Measurements from ENCODE around the gene DDX1. TPM values are rescaled to one million over a fixed set of nuclear protein-coding genes. Genes with fewer than 3 reads are reported as not detected.

Gene DDX1
- total RNA-seq, 1 donor from 2014 or later: 255 TPM

DNA sequence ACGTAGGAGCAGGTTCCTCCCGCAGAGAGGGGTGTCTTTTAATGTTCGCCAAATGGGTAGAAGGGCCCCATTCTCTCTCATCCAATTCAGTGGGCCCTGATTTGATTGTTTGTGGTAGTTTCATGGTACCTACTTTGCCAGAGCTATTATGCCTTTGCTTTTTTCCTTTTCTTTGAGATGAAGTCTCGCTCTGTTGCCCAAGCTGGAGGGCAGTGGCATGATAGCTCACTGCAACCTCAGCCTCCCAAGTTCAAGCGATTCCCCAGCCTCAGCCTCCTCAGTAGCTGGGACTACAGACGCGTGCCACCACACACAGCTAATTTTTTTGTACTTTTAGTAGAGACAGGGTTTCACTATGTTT is 59.7 kb downstream of the DDX1 start:
- Mint-ChIP-seq H3K4me1 (ENCODE audit: low read depth, unreplicated experiment) (peaks cover 8% of the 10 kb centered on the region), H3K36me3 (ENCODE audit: unreplicated experiment) (no peaks in the 10 kb centered on the region), H3K27me3 (ENCODE audit: unreplicated experiment) (peaks cover 10% of the 10 kb centered on the region), H3K4me3 (ENCODE audit: unreplicated experiment) (no peak overlapping the region), H3K9me3 (ENCODE audit: unreplicated experiment) (peaks cover 2% of the 10 kb centered on the region), H3K27ac (ENCODE audit: unreplicated experiment) (no peak overlapping the region)
- DNase-seq: no peak
- TF ChIP-seq, protein P1, sequence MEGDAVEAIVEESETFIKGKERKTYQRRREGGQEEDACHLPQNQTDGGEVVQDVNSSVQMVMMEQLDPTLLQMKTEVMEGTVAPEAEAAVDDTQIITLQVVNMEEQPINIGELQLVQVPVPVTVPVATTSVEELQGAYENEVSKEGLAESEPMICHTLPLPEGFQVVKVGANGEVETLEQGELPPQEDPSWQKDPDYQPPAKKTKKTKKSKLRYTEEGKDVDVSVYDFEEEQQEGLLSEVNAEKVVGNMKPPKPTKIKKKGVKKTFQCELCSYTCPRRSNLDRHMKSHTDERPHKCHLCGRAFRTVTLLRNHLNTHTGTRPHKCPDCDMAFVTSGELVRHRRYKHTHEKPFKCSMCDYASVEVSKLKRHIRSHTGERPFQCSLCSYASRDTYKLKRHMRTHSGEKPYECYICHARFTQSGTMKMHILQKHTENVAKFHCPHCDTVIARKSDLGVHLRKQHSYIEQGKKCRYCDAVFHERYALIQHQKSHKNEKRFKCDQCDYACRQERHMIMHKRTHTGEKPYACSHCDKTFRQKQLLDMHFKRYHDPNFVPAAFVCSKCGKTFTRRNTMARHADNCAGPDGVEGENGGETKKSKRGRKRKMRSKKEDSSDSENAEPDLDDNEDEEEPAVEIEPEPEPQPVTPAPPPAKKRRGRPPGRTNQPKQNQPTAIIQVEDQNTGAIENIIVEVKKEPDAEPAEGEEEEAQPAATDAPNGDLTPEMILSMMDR (IDR thresholded peaks at IDR 0.05; ENCODE audit: partially characterized antibody, unreplicated experiment): no peak

DNA sequence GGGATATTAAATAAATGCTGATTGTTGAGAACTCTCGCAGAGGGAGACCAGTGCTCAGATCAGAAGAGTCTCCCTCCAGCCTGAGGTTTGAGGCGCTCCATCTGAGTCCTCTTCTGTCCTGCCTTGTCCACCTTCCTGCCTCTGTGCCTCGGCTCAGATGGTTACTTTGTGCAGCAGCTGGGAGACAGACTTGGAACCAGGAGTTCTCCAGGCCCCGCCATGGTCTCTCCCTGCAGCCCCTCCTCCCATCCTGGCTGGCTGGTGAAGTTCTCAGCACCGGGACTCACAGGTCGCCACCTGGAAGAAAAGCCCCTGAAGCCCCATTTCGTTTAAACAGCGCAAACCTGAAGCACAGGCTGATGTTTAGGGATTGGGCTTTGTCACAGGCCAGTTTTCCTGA is 60.6 kb downstream of the DDX1 start:
- H3K27ac Mint-ChIP-seq (ENCODE audit: unreplicated experiment): no peak overlapping the region
- TF ChIP-seq, protein P1 (IDR thresholded peaks at IDR 0.05; ENCODE audit: partially characterized antibody, unreplicated experiment): no peak
- peaks cover 2% of the 10 kb centered on the region for H3K9me3 Mint-ChIP-seq (ENCODE audit: unreplicated experiment)
- DNase-seq: no peak
- no peaks in the 10 kb centered on the region for H3K36me3 Mint-ChIP-seq (ENCODE audit: unreplicated experiment)
- peaks cover 10% of the 10 kb centered on the region for H3K27me3 Mint-ChIP-seq (ENCODE audit: unreplicated experiment)
- no peak overlapping the region for H3K4me3 Mint-ChIP-seq (ENCODE audit: unreplicated experiment)
- H3K4me1 Mint-ChIP-seq (ENCODE audit: low read depth, unreplicated experiment): peaks cover 8% of the 10 kb centered on the region

DNA sequence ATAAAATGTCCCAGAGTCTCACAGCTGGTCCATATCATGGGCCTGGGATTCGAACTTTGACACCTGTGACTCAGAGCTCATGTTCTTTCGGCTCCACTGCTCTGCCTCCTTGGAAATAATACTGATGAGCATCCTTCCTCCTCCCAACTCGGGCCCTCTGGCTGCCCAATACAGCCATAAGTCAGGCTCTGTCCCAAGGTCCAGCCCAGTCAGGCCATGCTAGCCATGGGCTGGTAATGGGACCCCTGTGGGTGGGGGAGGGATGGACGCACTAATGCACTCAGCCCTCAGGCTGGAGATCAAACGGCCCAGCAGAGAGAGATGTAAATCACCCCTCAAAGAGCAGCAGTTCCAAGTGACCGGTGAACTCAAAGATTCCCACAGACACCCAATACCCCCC is 61.1 kb downstream of the DDX1 start:
- peaks cover 2% of the 10 kb centered on the region for H3K9me3 Mint-ChIP-seq (ENCODE audit: unreplicated experiment)
- peaks cover 8% of the 10 kb centered on the region for H3K4me1 Mint-ChIP-seq (ENCODE audit: low read depth, unreplicated experiment)
- TF ChIP-seq, protein P1 (IDR thresholded peaks at IDR 0.05; ENCODE audit: partially characterized antibody, unreplicated experiment): no peak
- no peak overlapping the region for H3K4me3 Mint-ChIP-seq (ENCODE audit: unreplicated experiment)
- DNase-seq: no peak
- no peaks in the 10 kb centered on the region for H3K36me3 Mint-ChIP-seq (ENCODE audit: unreplicated experiment)
- H3K27me3 Mint-ChIP-seq (ENCODE audit: unreplicated experiment): peaks cover 10% of the 10 kb centered on the region
- no peak overlapping the region for H3K27ac Mint-ChIP-seq (ENCODE audit: unreplicated experiment)

DNA sequence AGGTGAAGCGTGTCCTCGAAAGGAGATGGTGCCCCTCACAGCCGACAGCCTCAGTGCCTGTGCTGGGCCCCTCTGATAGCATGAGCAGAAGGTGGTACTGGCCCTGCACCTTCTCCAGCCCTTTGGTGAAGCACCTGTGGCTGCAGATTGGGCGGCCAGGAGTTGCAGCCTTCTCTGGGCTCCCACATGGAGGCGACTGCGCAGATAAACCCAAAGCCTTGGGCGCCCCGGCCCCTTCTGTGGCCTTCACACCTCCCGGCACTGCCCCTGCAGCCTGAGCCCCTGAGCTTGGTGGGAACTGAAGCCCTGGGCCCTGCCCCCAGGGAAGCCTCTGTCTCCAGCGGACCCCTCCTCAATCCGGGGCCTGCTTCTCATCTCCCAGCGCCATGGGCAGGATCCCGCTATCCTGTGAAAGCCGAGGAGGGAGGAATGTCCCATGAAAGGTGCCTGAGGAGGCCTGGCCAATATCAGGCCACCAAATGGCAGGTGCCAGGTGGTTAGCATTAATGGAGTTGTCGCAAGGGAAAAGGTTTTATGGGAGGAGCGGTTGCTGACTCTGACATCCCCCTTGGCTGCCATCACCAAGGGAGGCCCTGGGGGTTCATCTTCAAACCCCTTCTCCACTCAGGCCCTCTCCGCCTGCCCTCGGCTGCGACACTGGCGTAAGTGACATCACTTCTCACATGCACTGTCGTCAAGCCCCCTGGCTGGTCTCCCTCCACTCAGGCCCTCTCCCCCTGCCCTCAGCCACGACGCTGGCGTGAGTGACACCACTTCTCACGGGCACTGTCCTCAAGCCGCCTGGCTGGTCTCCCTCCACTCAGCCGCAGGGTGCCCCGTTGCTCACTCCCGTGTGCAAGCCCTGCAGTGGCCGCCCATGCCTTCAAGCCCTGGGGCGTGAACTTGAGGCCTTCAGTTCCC is 62.4 kb downstream of the DDX1 start:
- Mint-ChIP-seq H3K4me1 (ENCODE audit: low read depth, unreplicated experiment) (peaks cover 8% of the 10 kb centered on the region), H3K36me3 (ENCODE audit: unreplicated experiment) (peaks cover 6% of the 10 kb centered on the region), H3K4me3 (ENCODE audit: unreplicated experiment) (no peak overlapping the region), H3K9me3 (ENCODE audit: unreplicated experiment) (no peaks in the 10 kb centered on the region), H3K27me3 (ENCODE audit: unreplicated experiment) (peaks cover 10% of the 10 kb centered on the region), H3K27ac (ENCODE audit: unreplicated experiment) (no peak overlapping the region)
- TF ChIP-seq, protein P1 (IDR thresholded peaks at IDR 0.05; ENCODE audit: partially characterized antibody, unreplicated experiment): no peak
- DNase-seq: no peak

DNA sequence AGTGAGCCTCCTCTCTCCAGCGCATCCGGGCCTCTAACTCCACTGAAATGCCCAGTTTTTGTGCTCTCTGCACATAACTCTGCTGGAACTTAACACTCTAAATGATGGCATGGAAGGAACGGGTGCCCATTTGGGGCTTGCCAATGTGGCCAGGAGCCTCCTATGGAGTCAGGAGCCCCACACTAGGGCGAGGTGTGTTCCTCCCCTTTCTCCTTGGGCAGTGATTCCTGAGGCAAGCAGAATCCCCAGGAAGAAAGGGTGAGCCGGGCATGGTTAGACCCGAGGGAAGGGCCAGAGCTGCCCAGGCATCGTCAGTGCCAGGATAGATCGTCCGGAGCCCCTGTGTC is 63.0 kb downstream of the DDX1 start:
- Mint-ChIP-seq H3K4me1 (ENCODE audit: low read depth, unreplicated experiment) (peaks cover 8% of the 10 kb centered on the region), H3K4me3 (ENCODE audit: unreplicated experiment) (no peak overlapping the region), H3K27ac (ENCODE audit: unreplicated experiment) (no peak overlapping the region), H3K27me3 (ENCODE audit: unreplicated experiment) (peaks cover 10% of the 10 kb centered on the region), H3K9me3 (ENCODE audit: unreplicated experiment) (no peaks in the 10 kb centered on the region), H3K36me3 (ENCODE audit: unreplicated experiment) (peaks cover 8% of the 10 kb centered on the region)
- no peak for DNase-seq
- TF ChIP-seq, protein P1 (IDR thresholded peaks at IDR 0.05; ENCODE audit: partially characterized antibody, unreplicated experiment): no peak

Measured in glutamatergic neuron (in vitro differentiated cells).